ENCODE measurements around the gene PACRG.

The PACRG gene

GRCh38 chr6:163200694-163201093 lies 472.9 kb downstream of the PACRG start:
- no peak for DNase-seq (ENCODE audit: low read depth)

- no peak for DNase-seq (ENCODE audit: low read depth)
Observed at GRCh38 chr6:163201855-163202254, 474.1 kb downstream of the PACRG start.

GRCh38 chr6:163206196-163206595 lies 478.4 kb downstream of the PACRG start:
- DNase-seq (ENCODE audit: low read depth) = no peak

- no peak for DNase-seq (ENCODE audit: low read depth)
Observed at GRCh38 chr6:163207431-163208383, 479.9 kb downstream of the PACRG start.

- no peak for DNase-seq (ENCODE audit: low read depth)
Observed at GRCh38 chr6:163209005-163209404, 481.2 kb downstream of the PACRG start.

- DNase-seq (ENCODE audit: low read depth) = no peak
Observed at GRCh38 chr6:163212123-163212522, 484.3 kb downstream of the PACRG start.

- no peak for DNase-seq (ENCODE audit: low read depth)
Observed at GRCh38 chr6:163214259-163214658, 486.5 kb downstream of the PACRG start.

GRCh38 chr6:163218361-163218894 lies 490.7 kb downstream of the PACRG start:
- no peak for DNase-seq (ENCODE audit: low read depth)

GRCh38 chr6:163226181-163226835 lies 498.5 kb downstream of the PACRG start:
- no peak for DNase-seq (ENCODE audit: low read depth)

- DNase-seq (ENCODE audit: low read depth) = no peak
Observed at GRCh38 chr6:163226836-163227485, 499.2 kb downstream of the PACRG start.

- DNase-seq (ENCODE audit: low read depth) = no peak
Observed at GRCh38 chr6:163228041-163228440, 500.3 kb downstream of the PACRG start.

GRCh38 chr6:163229050-163229449 lies 501.3 kb downstream of the PACRG start:
- DNase-seq (ENCODE audit: low read depth) = no peak

- no peak for DNase-seq (ENCODE audit: low read depth)
Observed at GRCh38 chr6:163230901-163231300, 503.1 kb downstream of the PACRG start.

GRCh38 chr6:163231356-163232014 lies 503.7 kb downstream of the PACRG start:
- DNase-seq (ENCODE audit: low read depth) = no peak

GRCh38 chr6:163232015-163232523 lies 504.3 kb downstream of the PACRG start:
- DNase-seq (ENCODE audit: low read depth) = no peak

GRCh38 chr6:163232649-163233048 lies 504.9 kb downstream of the PACRG start:
- DNase-seq (ENCODE audit: low read depth) = no peak

- DNase-seq (ENCODE audit: low read depth) = no peak
Observed at GRCh38 chr6:163237110-163237509, 509.3 kb downstream of the PACRG start.

- no peak for DNase-seq (ENCODE audit: low read depth)
Observed at GRCh38 chr6:163239572-163240340, 512.0 kb downstream of the PACRG start.

- DNase-seq (ENCODE audit: low read depth) = no peak
Observed at GRCh38 chr6:163240556-163240955, 512.8 kb downstream of the PACRG start.

- no peak for DNase-seq (ENCODE audit: low read depth)
Observed at GRCh38 chr6:163241683-163242082, 513.9 kb downstream of the PACRG start.

GRCh38 chr6:163243083-163243482 lies 515.3 kb downstream of the PACRG start:
- no peak for DNase-seq (ENCODE audit: low read depth)
